ENCODE results near the gene MSRB3. TPM values are rescaled to one million over a fixed set of nuclear protein-coding genes. Genes with fewer than 3 reads are reported as not detected.

MSRB3 gene
- total RNA-seq, 1 experiment from 2014 or later, result not detected

DNA sequence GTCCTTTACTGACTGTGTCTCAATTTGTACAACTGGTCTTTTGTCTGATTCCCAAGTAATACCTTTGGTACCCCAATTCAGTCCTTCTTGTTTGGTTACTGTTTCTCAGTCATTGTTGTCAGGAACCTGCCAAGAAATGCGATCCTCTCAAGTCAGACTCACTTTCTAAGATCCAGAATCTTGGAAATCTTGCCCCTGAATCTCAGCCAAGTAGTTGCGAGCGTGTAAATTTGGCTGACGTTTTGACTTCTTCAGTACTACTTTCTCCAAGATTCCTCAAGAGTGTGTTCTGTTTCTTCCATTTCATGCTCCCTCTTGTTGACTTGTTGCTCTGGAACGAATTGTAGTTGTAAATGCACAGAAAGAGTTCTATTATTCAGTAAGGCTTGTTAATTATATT lies 114.0 kb downstream of the MSRB3 start:
- DNase-seq (ENCODE audit: low spot score), result no peak

DNA sequence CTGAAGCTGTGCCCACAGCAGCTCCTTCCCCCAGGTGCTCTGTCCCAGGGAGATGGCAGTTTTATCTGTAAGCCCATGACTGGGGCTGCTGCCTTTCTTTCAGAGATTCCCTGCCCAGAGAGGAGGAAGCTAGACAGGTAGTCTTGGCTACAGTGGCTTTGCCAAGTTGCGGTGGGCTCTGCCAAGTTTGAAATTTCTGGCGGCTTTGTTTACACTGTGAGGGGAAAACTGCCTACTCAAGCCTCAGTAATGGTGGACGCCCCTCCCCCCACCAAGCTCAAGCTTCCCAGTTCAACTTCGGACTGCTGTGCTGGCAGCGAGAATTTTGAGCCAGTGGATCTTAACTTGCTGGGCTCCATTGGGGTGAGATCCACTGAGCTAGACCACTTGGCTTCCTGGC lies 124.7 kb downstream of the MSRB3 start:
- no peak for DNase-seq (ENCODE audit: low spot score)

DNA sequence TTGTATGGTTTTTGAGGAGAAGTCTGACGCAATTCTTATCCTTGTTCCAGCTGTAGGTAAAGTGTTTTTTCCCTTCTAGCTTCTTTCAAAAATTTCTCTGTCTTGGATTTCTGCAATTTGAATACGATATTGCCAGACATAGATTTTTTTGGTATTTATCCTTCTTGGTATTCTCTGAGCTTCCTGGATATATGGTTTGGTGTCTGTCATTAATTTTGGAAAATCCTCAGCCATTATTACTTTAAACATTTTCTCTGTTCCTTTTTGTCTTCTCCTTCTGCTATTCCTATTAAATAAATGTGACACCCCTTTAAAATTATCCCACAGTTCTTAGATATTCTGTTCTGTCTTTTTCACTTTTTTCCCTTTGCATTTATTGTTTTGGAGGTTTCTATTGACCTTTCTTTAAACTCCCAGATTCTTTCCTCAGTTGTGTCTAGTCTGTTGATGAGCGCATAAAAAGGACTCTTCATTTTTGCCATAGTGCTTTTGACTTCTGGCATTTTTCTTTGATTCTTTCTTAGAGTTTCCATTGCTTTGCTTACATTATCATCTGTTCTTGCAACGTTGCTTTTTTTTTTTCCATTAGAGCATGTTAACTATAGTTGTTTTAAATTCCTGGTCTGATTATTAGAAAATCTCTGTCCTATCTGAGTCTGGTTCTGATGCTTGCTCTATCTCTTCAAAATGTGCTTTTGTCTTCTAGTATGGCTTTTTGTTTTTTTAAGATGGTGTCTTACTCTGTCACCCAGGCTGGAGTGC lies 129.1 kb downstream of the MSRB3 start:
- DNase-seq (ENCODE audit: low spot score), result no peak

DNA sequence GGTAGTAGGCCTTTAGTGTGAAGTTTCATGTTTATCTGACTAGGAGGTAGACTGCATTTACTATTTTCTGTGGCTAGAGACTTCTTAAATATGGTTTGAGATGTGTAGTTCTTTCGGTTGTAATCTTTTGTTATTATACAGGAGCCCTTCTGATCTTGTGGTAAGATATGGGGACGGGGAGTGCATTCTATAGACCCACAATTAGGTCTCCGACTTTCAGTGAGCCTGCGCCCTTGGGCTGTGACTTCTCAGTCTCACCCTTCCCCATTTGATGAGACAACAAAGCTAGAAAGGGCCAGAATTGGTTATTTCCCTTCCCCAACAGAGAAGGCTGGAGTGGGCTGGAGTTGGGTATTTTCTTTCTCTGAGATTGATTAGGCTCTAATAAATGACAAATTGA lies 130.0 kb downstream of the MSRB3 start:
- DNase-seq (ENCODE audit: low spot score), result no peak

DNA sequence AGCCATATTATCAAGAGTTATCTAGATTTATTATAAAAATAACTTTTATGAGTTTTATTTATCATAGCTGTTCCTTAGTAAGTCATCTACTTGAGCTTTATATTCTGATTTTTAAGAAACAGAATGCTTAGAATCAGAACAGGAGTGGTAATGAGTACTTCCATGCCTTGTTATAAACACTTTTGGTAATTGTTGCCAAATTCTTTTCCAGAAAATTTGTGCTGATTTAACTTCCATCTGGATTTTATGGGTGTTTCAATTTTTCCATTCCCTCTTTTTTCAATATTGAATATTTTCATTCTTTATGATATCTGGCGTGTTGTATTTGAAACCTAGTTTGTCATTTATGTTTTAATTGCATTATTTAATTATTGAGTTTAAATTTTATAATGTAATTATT lies 131.2 kb downstream of the MSRB3 start:
- DNase-seq (ENCODE audit: low spot score), result no peak

DNA sequence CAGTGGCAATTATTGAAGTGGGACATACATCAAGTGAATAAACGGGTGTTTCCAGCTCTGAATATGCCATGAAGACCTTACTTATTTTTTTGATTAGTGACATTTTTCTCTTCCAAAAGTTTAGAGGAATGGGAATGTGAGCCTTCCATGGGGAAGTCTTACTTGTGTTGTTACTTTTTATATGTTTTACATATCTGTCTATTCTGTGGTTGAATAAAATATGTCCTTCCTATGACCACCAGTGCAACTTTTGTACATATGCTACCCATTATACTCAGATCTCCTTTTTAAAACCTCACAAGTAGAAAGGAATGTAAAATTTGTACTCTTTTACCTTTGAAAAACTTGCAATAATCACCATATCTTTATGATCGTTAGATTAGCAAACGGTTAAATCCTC lies 132.7 kb downstream of the MSRB3 start:
- DNase-seq (ENCODE audit: low spot score), result no peak

DNA sequence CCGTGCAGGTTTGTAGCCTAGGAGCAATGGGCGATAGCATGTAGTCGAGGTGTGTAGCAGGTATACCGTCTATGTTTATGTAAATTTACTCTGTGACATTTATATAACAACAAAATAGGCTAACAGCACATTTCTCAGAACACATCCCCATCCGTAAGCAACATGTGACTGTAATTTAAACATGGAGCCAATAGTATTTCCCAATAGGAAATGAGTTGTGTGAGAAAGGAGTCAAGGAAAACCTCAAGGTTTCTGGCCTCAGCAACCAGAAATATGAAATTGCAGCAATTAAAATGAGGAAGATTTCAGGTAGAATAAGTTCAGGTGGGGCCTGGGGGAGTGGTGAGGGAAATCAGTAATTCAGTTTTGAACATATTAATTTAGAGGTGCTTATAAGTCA lies 136.0 kb downstream of the MSRB3 start:
- DNase-seq (ENCODE audit: low spot score), result no peak

DNA sequence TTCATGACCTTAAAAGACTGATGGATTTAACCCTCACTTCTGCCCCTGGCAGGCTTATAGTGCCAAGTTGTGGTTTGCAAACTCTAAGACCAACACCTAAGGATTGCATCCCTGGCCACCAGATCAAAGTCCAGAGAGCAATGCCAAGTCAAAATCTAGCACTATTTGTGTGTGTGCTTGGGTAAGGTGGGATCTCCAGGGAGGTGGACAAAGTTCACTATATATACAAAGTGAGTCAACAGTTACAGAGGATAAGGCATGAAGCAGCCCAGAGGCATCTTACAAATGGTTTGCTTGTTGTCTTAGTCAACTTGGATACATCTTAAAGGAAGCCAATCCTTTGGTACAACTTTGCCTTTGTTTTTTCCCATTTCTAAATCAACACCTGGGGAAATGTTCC lies 137.3 kb downstream of the MSRB3 start:
- DNase-seq (ENCODE audit: low spot score), result peak; percentile 73

DNA sequence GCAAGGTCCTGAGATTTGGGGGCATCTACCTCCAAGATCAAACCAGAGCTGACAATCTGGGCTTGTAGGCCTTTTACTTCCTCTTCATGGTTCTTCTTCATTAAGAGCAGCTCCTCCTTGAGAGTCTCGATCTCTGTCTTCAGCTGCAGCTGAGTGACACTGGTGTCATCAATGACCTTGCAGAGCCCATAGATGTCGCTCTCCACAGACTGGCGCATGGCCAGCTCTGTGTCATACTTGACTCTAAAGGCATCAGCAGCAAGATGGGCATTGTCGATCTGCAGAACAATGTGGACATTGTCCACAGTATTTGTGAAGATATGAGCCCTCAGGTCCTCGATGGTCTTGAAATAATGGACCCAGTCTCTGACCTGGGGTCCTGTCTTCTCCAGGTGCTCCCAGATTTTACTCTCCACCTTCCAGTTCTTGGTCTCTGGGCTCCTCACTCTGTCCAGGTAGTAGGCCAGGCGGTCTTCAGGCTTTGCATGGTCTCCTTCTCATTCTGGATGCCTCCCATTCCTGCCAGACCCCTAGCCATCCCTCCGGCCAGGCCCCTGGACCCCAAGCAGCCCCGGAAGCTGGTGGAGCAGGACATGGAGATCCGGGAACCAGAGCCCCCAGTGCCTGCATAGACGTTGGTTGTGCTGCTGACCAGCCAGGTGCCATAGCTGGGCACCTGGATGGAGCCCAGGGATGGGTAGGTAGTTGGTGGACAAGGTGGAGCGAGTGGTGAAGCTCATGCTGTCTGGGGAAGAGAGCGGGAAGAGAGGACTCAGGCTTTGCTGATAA lies 141.0 kb downstream of the MSRB3 start:
- DNase-seq (ENCODE audit: low spot score), result no peak

DNA sequence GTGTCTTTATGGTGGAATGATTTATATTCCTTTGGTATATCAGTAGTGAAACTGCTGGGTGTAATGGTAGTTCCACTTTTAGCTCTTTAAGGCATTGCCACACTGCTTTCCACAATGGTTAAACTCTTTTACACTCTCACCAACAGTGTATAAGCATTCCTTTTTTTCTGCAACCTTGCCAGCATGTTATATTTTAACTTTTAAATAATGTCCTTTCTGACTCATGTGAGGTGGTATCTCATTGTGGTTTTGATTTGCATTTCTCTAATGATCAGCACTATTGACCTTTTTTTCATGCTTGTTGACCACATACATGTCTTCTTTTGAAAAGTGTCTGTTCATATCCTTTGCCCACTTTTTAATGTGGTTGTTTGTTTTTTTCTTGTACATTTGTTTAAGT lies 142.5 kb downstream of the MSRB3 start:
- no peak for DNase-seq (ENCODE audit: low spot score)

DNA sequence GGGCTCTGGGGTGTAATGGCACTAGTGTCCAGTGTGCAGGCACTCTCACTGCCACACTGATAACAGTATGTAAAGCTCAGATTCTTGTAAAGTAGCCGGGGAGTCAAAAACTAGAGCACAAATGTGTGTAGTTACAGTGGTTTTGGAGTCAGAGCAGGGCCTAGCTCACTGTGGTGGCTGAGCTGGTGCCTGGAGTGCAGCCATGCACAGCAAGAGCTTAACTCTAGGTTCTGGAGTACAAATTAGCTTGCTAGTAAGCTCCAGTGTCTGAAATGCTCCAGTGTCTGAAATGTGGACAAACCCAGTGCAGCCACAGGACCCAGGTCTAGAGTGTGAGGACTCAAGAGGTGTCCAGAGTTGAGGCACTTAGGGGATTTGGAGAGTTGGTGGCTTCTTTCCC lies 149.2 kb downstream of the MSRB3 start:
- DNase-seq (ENCODE audit: low spot score), result no peak

DNA sequence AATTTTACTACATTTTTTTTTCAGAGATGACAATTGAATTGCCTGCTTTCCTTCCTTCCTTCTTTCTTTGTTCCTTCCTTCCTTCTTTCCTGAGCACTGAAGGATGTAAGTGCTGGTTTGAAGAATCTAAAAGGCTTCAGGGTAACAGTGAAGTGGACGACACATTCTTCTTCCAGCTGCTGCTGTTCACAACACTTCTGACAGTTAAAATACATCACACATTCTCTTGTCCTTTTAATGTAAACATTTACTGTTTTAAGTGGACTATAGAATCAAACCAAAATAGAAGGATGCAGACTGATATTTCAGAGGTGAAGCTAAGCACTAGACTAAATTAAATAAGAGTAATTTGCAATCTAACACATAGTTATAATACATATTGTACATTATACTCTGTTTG lies 151.5 kb downstream of the MSRB3 start:
- DNase-seq (ENCODE audit: low spot score), result no peak

DNA sequence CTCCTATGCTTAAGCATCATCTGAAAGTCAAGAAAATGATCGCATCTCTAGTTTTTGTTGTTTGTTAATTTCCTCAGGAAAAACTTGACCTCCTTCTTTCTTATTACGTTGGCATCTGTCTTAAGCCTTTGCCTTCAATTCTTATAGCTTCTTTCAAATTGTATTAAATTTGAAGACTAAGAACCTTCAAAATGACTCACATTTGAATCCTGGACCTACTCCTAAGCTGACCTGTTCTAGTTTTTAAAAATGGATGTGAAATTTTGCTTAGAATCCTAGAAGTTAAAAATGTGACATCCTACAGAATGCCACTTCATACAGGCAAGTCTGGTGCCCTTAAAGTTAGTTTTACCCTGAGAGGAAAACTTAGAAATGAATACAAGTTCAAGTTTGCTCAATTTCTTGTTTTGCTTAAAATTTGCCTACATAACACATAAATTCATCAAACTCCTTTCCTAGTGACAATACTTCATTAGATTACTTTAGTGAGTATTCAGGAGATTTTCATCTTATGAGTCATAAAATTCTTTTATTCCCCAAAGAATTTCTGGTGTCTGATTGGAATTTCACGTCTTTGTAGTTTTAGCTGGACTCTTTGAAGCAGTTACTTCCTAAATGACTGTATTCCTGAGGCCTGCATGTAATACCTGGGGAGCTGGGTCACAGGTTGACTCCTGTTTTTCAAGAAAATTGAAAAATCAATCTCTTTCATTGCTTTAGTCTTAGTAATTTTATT lies 152.3 kb downstream of the MSRB3 start:
- DNase-seq (ENCODE audit: low spot score), result peak; percentile 47

DNA sequence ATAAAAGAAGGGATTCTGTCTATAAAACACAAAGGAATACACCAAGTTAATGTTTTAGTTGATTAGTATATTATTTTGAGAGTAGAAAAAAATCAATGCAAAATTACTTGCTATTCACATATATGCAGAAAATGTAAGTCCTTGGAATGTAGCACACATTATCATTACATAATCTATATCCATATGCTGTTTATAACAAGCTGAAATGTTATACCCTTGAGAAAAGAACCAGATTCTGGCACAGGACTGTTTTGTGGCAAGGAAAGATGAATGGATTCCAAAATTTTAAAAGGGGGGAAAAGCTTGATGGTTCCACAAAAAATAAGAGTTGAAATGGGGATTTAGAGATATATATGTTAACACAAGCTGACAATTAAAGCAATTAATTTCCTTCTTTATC lies 153.6 kb downstream of the MSRB3 start:
- no peak for DNase-seq (ENCODE audit: low spot score)

DNA sequence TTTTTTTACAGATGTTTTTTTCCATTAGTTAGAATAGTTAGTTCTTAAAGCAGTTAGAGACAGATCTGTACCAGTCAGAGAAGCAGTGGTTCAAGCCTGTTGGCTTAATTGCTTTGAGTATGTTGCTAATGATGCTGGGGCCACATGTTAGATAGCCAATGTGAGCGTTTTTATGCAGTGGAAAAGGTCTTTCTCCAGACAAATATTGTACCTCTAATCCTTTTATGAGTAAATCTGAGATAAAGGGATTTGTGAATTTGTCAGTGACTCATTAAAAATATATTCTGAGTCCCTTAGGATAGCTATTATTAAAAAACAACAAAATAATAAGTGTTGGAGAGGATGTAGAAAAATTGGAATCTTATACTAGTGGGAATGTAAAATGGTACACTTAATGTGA lies 154.2 kb downstream of the MSRB3 start:
- no peak for DNase-seq (ENCODE audit: low spot score)

DNA sequence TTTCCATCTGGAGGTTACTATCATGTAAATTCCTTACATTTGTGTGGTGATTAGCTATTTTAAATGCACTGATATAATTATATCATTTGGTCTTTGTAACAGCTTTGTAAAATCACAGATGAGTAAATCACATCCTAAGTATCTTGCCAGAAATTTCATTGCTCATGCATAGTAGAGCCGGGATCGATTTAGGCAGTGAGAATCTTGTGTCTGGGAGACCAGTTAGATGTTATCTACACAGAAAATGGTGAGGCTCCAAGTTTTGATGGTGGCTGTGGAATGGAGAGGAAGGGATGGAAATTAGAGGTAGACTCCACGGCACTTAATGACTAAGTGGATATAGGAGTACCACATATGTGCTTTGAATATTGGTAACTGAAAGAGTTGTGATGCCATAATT lies 156.3 kb downstream of the MSRB3 start:
- no peak for DNase-seq (ENCODE audit: low spot score)

DNA sequence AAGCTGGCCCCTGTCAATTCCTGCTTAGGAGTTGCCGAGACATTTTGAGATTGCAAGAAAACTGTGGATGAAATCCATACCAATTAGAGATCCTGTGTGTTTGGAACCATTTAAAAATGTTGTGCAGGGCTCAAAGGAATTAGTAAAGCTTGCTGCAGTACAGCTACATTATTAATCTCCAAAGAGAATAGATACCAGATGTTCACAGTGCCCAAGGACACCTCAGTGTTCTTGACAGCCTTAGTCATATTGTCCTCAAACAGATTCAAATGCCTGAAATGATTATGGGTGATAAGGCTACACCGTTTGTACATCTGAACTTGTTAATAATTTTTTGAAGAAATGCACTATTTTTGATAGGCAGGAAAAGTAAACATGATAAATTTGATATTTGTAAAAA lies 164.6 kb downstream of the MSRB3 start:
- DNase-seq (ENCODE audit: low spot score), result no peak

DNA sequence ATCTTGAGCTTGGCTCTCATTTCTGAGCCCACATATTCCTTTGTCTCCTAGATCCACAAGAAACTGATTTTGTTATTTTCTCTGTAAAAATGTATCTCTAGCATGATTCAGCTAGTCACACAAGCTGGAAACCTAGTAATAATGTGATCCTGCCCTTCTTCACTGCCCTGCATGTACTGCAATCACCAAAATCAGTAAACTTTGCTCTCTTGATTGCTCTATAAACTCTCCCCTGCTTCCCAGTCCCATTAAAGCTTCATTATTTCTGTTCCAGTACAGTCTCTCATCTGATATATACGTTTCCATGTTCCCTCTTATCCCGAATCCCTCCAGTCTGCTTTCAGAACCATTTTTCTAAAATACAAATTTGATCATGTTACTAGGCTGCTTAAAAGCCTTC lies 166.5 kb downstream of the MSRB3 start:
- DNase-seq (ENCODE audit: low spot score), result no peak

DNA sequence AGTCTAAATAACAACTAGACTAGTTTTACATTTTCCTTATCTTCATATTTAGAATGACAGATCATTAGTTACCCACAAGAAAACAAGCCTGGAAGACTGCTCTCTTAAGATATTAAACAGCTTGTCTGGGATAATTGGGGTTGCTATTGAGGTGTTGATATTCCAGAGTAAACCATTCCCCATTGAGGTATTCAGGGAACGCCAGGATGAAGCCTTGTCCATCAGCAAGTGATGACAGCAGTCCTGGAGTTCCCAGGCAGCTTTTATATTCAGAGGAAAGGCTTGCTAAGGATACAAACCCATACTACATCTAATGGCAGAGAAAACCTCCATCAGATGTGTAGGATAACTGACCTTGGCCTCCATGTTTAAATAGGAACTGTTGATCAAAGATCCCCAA lies 168.4 kb downstream of the MSRB3 start:
- DNase-seq (ENCODE audit: low spot score), result no peak

DNA sequence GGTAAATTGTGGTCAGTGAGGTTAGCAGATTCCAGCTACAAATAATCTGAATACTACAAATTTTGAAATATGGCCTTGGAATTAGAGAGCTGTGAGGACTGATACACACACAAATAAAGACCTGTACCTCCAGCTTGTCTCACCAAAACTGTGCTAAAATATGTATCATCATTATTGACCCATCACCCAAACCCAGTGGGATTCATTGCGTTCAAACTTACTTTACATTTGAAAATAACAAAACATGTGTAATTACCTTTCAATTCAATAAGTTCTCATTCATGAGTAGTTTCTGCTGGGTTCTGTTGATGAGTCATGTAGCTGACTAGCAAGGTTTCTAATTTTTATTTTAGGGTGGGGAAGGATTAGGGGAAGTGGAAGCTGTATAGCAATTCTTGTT lies 170.9 kb downstream of the MSRB3 start:
- DNase-seq (ENCODE audit: low spot score), result peak; percentile 36

DNA sequence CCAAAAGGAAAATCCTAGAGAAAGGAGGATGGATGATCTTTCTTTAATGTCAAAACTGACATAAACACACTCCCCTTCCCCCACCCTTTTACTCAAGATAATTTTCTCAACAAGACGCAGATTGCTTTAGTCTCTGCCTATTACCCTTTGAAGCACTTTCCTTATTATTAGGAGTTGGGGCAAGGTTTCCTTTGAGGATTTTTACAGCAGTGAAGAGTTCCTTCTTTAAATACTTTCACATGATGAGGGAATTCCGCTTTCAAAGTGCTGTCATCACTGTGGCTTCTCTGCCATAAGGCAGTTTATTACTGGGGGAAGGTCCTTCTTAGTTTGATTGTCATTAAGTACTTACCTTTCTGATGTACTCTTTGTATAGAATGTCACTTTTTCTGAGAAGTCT lies 172.1 kb downstream of the MSRB3 start:
- DNase-seq (ENCODE audit: low spot score), result no peak

DNA sequence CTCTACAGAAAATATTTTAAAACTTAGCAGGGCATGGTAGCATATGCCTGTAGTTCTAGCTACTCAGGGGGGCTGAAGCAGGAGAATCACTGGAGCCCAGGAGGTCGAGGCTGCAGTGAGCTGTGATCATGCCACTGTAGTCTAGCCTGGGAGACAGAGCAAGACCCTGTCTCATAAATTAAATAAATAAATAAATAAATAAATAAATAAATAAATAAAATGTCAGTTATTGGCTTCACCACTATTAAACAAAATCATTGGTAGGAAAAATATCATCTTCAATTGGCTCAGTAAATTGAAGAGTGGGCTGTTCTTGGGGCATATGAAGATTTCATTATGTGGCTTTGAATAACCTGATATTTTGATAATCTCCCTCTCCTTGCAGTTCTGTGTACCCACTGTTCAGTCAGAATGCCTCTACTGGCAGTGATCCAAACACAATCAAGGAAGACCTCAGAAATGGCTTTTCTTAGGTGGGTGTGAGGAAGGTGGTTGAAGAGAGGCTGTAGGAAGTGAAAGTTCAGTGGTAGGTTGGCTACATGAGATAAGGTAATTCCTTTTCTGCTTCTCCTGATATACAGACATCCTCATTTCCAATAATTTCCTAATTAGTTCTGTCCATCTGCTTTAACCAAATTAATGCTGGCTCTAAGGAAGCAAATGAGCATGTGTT lies 175.8 kb downstream of the MSRB3 start:
- no peak for DNase-seq (ENCODE audit: low spot score)

Data from HT-29 (cell line).